Smooth muscle cell (in vitro differentiated cells): Measurements from ENCODE around the gene CNNM1. TPM values are rescaled to one million over a fixed set of nuclear protein-coding genes. Genes with fewer than 3 reads are reported as not detected.

Source experiments
- DNase-seq: peaks from one replicate; lab custom pipeline; 2025; ENCODE audit not compliant: unreplicated experiment; lab: John Stamatoyannopoulos, UW
- H2AFZ ChIP-seq: fragments of 200-600 bp; sonication (generic); 2 replicates; pipeline ENCODE4 v1.6.0; 2016; ENCODE audit warnings: antibody characterized with exemption, low read depth, mild to moderate bottlenecking
- H3F3A ChIP-seq: fragments of 200-600 bp; sonication (generic); 2 replicates; pipeline ENCODE4 v1.6.0; 2017; ENCODE audit warnings: antibody characterized with exemption, low read depth
- H3K27ac ChIP-seq: fragments of 200-600 bp; sonication (generic); 2 replicates; pipeline ENCODE4 v1.5.1; 2016; ENCODE audit warnings: low read depth, mild to moderate bottlenecking
- H3K27me3 ChIP-seq: fragments of 200-600 bp; sonication (generic); 2 replicates; pipeline ENCODE4 v1.6.1; 2016; ENCODE audit warnings: low read depth, mild to moderate bottlenecking
- H3K36me3 ChIP-seq: fragments of 200-600 bp; sonication (generic); 2 replicates; pipeline ENCODE4 v1.5.1; 2016; ENCODE audit warnings: low read depth
- H3K4me1 ChIP-seq: fragments of 200-600 bp; sonication (generic); 2 replicates; pipeline ENCODE4 v1.5.1; 2016; ENCODE audit warnings: low read depth
- H3K4me2 ChIP-seq: fragments of 200-600 bp; sonication (generic); 2 replicates; pipeline ENCODE4 v1.6.0; 2016; ENCODE audit warnings: mild to moderate bottlenecking
- H3K4me3 ChIP-seq: fragments of 200-600 bp; sonication (generic); 2 replicates; pipeline ENCODE4 v1.5.1; 2016; ENCODE audit warnings: mild to moderate bottlenecking
- H3K79me2 ChIP-seq: fragments of 200-600 bp; sonication (generic); 2 replicates; pipeline ENCODE4 v1.6.0; 2016; ENCODE audit warnings: low read depth, mild to moderate bottlenecking
- H3K9ac ChIP-seq: fragments of 200-600 bp; sonication (generic); 2 replicates; pipeline ENCODE4 v1.6.0; 2016; ENCODE audit warnings: low read depth
- H3K9me3 ChIP-seq: fragments of 200-600 bp; sonication (generic); replicated peaks from 2 replicates; pipeline ENCODE4 v1.5.1; 2016; ENCODE audit warnings: low read depth
- H4K20me1 ChIP-seq: fragments of 200-600 bp; sonication (generic); 2 replicates; pipeline ENCODE4 v1.6.0; 2016; ENCODE audit warnings: low read depth
- WGBS: methylation state at CpG from one replicate; pipeline ENCODE4 v1.1.7; 2016; ENCODE audit warnings: low lambda C conversion rate; 5-methylcytosine and 5-hydroxymethylcytosine counted together
- polyA plus RNA-seq: library from polyadenylated mRNA; unstranded; fragments of >200 nt; fragmentation: Nextera tagmentation; extraction: Ambion mirVana; gene quantifications from 2 replicates; pipeline ENCODE4 v1.2.1, GENCODE V29; 2016
- total RNA-seq: library from RNA; depleted of rRNA; stranded (reverse); fragments of >200 nt; gene quantifications from 2 replicates; pipeline ENCODE4 v1.2.3, GENCODE V29; 2014
- TF ChIP-seq, protein P1 (sequence below): fragments of 200-600 bp; sonication (generic); IDR thresholded peaks from 2 replicates; pipeline ENCODE4 v1.5.1; 2017; ENCODE audit warnings: borderline replicate concordance, mild to moderate bottlenecking, antibody characterized with exemption; ENCODE audit not compliant: insufficient read depth, poor library complexity, severe bottlenecking

The CNNM1 gene
- total and polyA plus RNA-seq, 2 experiments from 2014 or later, result 0.04 TPM; not detected in 1

DNA sequence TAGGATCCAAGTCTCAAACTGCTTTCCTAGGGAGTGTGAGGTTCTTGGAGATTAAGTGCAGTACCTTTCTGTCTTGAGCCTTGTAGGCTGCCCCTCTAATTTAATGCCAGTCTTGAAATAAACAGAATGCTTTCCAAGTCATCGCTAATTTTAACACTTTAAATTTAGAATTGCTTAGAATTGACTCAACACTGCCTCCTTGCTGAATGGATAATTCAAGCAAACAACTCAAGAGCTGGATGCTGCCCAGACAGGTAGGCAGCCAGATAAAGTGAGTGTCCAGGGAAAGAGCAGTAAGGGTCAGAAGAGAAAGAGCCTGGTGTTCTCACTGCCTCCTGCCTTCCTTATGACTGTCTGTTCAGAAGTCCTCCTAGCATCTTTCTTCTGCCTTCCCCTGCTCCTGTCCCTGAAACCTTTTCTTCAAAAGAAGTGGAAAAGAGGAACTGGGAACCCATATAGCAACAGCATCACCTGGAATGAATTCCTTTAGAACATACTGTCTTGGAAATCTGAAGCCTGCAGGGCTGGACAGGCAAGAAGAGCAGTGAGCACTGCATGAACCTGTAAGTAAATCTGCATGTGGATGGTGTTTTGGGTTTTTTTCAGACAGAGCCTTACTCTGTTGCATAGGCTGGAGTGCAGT, 104.3 kb downstream of the CNNM1 start:
- DNase-seq, result no peak

DNA sequence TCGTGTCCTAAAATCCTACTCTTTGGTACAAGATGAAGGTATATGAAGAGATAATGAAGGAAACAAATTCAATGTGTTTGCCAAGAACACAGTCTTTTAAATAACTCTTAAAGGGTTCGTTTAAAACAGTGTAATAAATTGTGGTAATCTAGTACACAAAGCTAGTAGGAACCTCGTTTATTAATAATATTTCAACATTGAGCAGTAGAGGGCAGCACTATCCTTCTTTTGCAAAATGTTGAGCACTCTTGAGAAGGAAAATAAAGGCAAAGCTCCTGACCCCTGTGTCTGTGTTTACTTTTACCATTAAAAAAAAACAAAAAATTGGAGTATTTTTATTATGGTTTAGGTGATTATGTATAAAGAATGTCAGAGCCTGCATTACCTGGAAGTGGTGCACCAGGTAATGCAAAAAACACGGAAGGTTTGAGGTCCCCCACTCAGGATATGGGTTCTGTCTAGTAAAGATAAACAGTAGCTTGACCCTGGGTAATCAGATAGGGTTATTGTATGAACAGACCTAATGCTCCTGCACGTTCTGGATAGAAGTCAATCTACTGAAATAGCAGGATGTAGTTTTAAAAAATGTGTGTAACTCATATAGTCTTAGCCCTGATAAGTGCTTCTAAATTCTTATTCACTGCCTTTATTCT, 107.0 kb downstream of the CNNM1 start:
- Histone ChIP-seq H3K9me3 (no peaks in the 10 kb centered on the region), H3K4me1 (peaks cover 5% of the 10 kb centered on the region), H3K4me3 (no peak overlapping the region), H3K79me2 (peaks cover 18% of the 10 kb centered on the region), H3K27me3 (no peaks in the 10 kb centered on the region), H3K9ac (no peak overlapping the region), H3K27ac (no peak overlapping the region), H3K4me2 (no peak overlapping the region), H2AFZ (no peak overlapping the region), H4K20me1 (peaks cover 10% of the 10 kb centered on the region), H3F3A (no peaks in the 10 kb centered on the region), H3K36me3 (peaks cover 3% of the 10 kb centered on the region)
- TF ChIP-seq, protein P1, sequence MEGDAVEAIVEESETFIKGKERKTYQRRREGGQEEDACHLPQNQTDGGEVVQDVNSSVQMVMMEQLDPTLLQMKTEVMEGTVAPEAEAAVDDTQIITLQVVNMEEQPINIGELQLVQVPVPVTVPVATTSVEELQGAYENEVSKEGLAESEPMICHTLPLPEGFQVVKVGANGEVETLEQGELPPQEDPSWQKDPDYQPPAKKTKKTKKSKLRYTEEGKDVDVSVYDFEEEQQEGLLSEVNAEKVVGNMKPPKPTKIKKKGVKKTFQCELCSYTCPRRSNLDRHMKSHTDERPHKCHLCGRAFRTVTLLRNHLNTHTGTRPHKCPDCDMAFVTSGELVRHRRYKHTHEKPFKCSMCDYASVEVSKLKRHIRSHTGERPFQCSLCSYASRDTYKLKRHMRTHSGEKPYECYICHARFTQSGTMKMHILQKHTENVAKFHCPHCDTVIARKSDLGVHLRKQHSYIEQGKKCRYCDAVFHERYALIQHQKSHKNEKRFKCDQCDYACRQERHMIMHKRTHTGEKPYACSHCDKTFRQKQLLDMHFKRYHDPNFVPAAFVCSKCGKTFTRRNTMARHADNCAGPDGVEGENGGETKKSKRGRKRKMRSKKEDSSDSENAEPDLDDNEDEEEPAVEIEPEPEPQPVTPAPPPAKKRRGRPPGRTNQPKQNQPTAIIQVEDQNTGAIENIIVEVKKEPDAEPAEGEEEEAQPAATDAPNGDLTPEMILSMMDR, result peak; percentile 55
- DNase-seq, result no peak
- WGBS, result 46% methylated on average over 5 of the region's 5 CpGs

More for the DNA sequence above, 104.3 kb downstream of the CNNM1 start:
- TF ChIP-seq, protein P1, result peak; percentile 12
- Histone ChIP-seq H3K79me2 (peaks cover 39% of the 10 kb centered on the region), H3F3A (no peaks in the 10 kb centered on the region), H3K4me3 (no peak overlapping the region), H3K27me3 (no peaks in the 10 kb centered on the region), H3K9ac (no peak overlapping the region), H3K27ac (no peak overlapping the region), H3K4me1 (peaks cover 15% of the 10 kb centered on the region), H3K9me3 (no peaks in the 10 kb centered on the region), H3K4me2 (no peak overlapping the region), H2AFZ (no peak overlapping the region), H4K20me1 (peaks cover 10% of the 10 kb centered on the region), H3K36me3 (peaks cover 3% of the 10 kb centered on the region)
- WGBS, result 48% methylated on average over 1 of the region's 1 CpG

DNA sequence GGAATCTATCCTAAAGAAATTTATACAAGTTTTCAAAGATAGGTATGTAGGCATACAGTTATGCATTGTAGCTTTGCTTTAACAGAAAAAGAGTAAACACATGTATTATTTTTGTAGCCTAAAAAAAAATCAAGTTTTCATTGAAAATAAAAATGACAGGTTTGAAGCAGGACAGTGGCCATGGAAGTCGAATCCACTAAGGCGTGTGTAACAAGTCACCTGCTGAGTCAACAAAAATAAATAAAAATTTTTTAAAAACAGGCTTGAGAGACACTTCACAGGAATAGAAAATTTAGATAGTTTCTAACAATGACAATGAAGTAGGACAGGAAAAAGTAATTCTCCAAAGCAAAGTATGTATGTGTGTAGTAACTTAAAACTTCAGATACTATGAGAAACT, 109.7 kb downstream of the CNNM1 start:
- TF ChIP-seq, protein P1, result no peak
- Histone ChIP-seq H3K27ac (no peak overlapping the region), H3K27me3 (no peaks in the 10 kb centered on the region), H3K36me3 (peaks cover 3% of the 10 kb centered on the region), H3K4me2 (no peak overlapping the region), H3K4me3 (no peak overlapping the region), H3K4me1 (no peaks in the 10 kb centered on the region), H3K9ac (no peak overlapping the region), H3F3A (no peaks in the 10 kb centered on the region), H3K9me3 (no peaks in the 10 kb centered on the region), H3K79me2 (no peaks in the 10 kb centered on the region), H4K20me1 (peaks cover 10% of the 10 kb centered on the region), H2AFZ (no peak overlapping the region)
- DNase-seq, result no peak
- 93% methylated on average over 2 of the region's 2 CpGs for WGBS
